ENCODE results near the gene ARHGAP25. TPM values are rescaled to one million over a fixed set of nuclear protein-coding genes. Genes with fewer than 3 reads are reported as not detected.

Gene ARHGAP25
- total and polyA plus RNA-seq, 2 donors (not counting 1 experiment from before 2014, with no cell fraction given), result 2.7 to 5.8 TPM

- Histone ChIP-seq H3K9me3 (ENCODE audit: control insufficient read depth, insufficient read depth, low read depth, low read length) (no peaks in the 10 kb centered on the region), H3K4me1 (ENCODE audit: control insufficient read depth, extremely low read depth, insufficient read depth, low read length) (peaks cover 3% of the 10 kb centered on the region), H2AFZ (ENCODE audit: low read length) (no peak overlapping the region), H3K4me3 (replicated peaks in 1 of 4; ENCODE audit: control extremely low read depth in 1 of 4, insufficient read depth in 1 of 4, low read depth in 3 of 4, low read length in 4 of 4) (no peak overlapping the region), H3K9ac (ENCODE audit: insufficient read depth, low read length) (no peak overlapping the region), H3K79me2 (ENCODE audit: control insufficient read depth, insufficient read depth, low read length) (no peaks in the 10 kb centered on the region), H3K36me3 (ENCODE audit: control insufficient read depth, insufficient read depth, low read length) (no peaks in the 10 kb centered on the region), H3K27ac (ENCODE audit: insufficient read depth, low read length) (no peak overlapping the region), H3K4me2 (ENCODE audit: extremely low read depth, insufficient read depth, low read length) (no peak overlapping the region), H3K27me3 (ENCODE audit: control insufficient read depth, insufficient read depth, low read length) (no peaks in the 10 kb centered on the region), H4K20me1 (ENCODE audit: control insufficient read depth, extremely low read depth, insufficient read depth, low read length) (no peaks in the 10 kb centered on the region)
- peak; percentile 47 to 68 for DNase-seq (ENCODE audit: low read depth in 2 of 2)
- TF ChIP-seq CTCF (conservative IDR thresholded peaks at IDR 0.05 in 1 of 2, IDR thresholded peaks at IDR 0.05 in 1 of 2; ENCODE audit: low read depth in 1 of 2, low read length in 2 of 2), result no peak
- TF ChIP-seq EZH2 (IDR thresholded peaks at IDR 0.05; ENCODE audit: low read length, missing control alignments), result no peak
These were observed 36.7 kb downstream of the ARHGAP25 start for GRCh38 chr2:68771211-68771751.

GRCh38 chr2:68772109-68772508, 37.5 kb downstream of the ARHGAP25 start:
- Histone ChIP-seq H3K79me2 (ENCODE audit: control insufficient read depth, insufficient read depth, low read length) (no peaks in the 10 kb centered on the region), H3K4me1 (ENCODE audit: control insufficient read depth, extremely low read depth, insufficient read depth, low read length) (peaks cover 3% of the 10 kb centered on the region), H3K4me2 (ENCODE audit: extremely low read depth, insufficient read depth, low read length) (no peak overlapping the region), H3K9ac (ENCODE audit: insufficient read depth, low read length) (no peak overlapping the region), H3K27ac (ENCODE audit: insufficient read depth, low read length) (no peak overlapping the region), H4K20me1 (ENCODE audit: control insufficient read depth, extremely low read depth, insufficient read depth, low read length) (no peaks in the 10 kb centered on the region), H3K36me3 (ENCODE audit: control insufficient read depth, insufficient read depth, low read length) (no peaks in the 10 kb centered on the region), H3K27me3 (ENCODE audit: control insufficient read depth, insufficient read depth, low read length) (no peaks in the 10 kb centered on the region), H3K4me3 (replicated peaks in 1 of 4; ENCODE audit: control extremely low read depth in 1 of 4, insufficient read depth in 1 of 4, low read depth in 3 of 4, low read length in 4 of 4) (no peak overlapping the region), H3K9me3 (ENCODE audit: control insufficient read depth, insufficient read depth, low read depth, low read length) (no peaks in the 10 kb centered on the region), H2AFZ (ENCODE audit: low read length) (no peak overlapping the region)
- DNase-seq (ENCODE audit: low read depth in 2 of 2), result no peak
- TF ChIP-seq CTCF (conservative IDR thresholded peaks at IDR 0.05 in 1 of 2, IDR thresholded peaks at IDR 0.05 in 1 of 2; ENCODE audit: low read depth in 1 of 2, low read length in 2 of 2), result no peak
- no peak for TF ChIP-seq EZH2 (IDR thresholded peaks at IDR 0.05; ENCODE audit: low read length, missing control alignments)

GRCh38 chr2:68774569-68775271, 40.1 kb downstream of the ARHGAP25 start:
- peak overlapping the region; percentile 42 for H3K4me2 ChIP-seq (ENCODE audit: extremely low read depth, insufficient read depth, low read length)
- TF ChIP-seq CTCF (conservative IDR thresholded peaks at IDR 0.05 in 1 of 2, IDR thresholded peaks at IDR 0.05 in 1 of 2; ENCODE audit: low read depth in 1 of 2, low read length in 2 of 2) (no peak), EZH2 (IDR thresholded peaks at IDR 0.05; ENCODE audit: low read length, missing control alignments) (no peak)
- no peaks in the 10 kb centered on the region for H3K9me3 ChIP-seq (ENCODE audit: control insufficient read depth, insufficient read depth, low read depth, low read length)
- H3K4me3 ChIP-seq (replicated peaks in 1 of 4; ENCODE audit: control extremely low read depth in 1 of 4, insufficient read depth in 1 of 4, low read depth in 3 of 4, low read length in 4 of 4), result peak overlapping the region in 1 of 4 experiments; percentile 32
- no peaks in the 10 kb centered on the region for H4K20me1 ChIP-seq (ENCODE audit: control insufficient read depth, extremely low read depth, insufficient read depth, low read length)
- peak in 1 of 2 donors; percentile 13 for DNase-seq (ENCODE audit: low read depth in 2 of 2)
- no peaks in the 10 kb centered on the region for H3K36me3 ChIP-seq (ENCODE audit: control insufficient read depth, insufficient read depth, low read length)
- H3K79me2 ChIP-seq (ENCODE audit: control insufficient read depth, insufficient read depth, low read length), result no peaks in the 10 kb centered on the region
- no peak overlapping the region for H3K27ac ChIP-seq (ENCODE audit: insufficient read depth, low read length)
- H3K9ac ChIP-seq (ENCODE audit: insufficient read depth, low read length), result no peak overlapping the region
- H3K4me1 ChIP-seq (ENCODE audit: control insufficient read depth, extremely low read depth, insufficient read depth, low read length), result peaks cover 2% of the 10 kb centered on the region
- H3K27me3 ChIP-seq (ENCODE audit: control insufficient read depth, insufficient read depth, low read length), result no peaks in the 10 kb centered on the region
- H2AFZ ChIP-seq (ENCODE audit: low read length), result peak overlapping the region; percentile 61

Measured in fibroblast of lung (primary cell).